HG03039 (cell line): ENCODE measurements around the gene WDR89.
"Not testable (repeated sequence)": the region's sequence is repeated elsewhere in the genome, so short reads cannot be mapped to it uniquely, and the experiment has no call there.

Experiments used
- ATAC-seq: cut with Tn5 transposase; IDR thresholded peaks from one replicate; pipeline ENCODE4 v1.9.1; 2021; ENCODE audit warnings: mild to moderate bottlenecking, moderate library complexity; ENCODE audit not compliant: unreplicated experiment

The WDR89 gene

GRCh38 chr14:63598807-63599206, 42.9 kb downstream of the WDR89 start:
- no peak for ATAC-seq

- ATAC-seq, result no peak
Observed at GRCh38 chr14:63596998-63597658, 44.5 kb downstream of the WDR89 start.

- ATAC-seq, result no peak
Observed at GRCh38 chr14:63594455-63595372, 47.0 kb downstream of the WDR89 start.

- not testable (repeated sequence) for ATAC-seq
Observed at GRCh38 chr14:63583046-63583445, 58.6 kb downstream of the WDR89 start.

DNA sequence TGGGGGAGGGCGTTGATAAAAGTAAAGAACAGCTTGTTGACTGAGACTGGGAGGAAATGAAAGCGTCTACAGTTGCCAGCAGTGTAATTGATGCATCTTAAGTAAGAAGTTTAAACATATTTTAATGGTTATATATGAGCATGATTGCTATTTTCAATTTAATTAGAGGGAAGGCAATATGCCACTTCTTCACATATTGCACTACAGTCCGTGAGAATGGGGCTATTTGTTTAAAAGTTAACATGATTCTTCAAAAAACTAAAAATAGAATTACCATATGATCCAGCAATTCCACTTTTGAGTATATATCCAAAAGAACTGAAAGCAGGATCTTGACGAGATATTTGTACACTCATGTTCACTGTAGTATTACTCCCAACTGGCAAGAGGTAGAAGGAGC, 60.2 kb downstream of the WDR89 start:
- ATAC-seq, result no peak

GRCh38 chr14:63578300-63578699, 63.4 kb downstream of the WDR89 start:
- ATAC-seq, result no peak

GRCh38 chr14:63573581-63573980, 68.1 kb downstream of the WDR89 start:
- ATAC-seq, result no peak

- ATAC-seq, result no peak
Observed at GRCh38 chr14:63565448-63565847, 76.2 kb downstream of the WDR89 start.

GRCh38 chr14:63564318-63564717, 77.4 kb downstream of the WDR89 start:
- ATAC-seq, result no peak

DNA sequence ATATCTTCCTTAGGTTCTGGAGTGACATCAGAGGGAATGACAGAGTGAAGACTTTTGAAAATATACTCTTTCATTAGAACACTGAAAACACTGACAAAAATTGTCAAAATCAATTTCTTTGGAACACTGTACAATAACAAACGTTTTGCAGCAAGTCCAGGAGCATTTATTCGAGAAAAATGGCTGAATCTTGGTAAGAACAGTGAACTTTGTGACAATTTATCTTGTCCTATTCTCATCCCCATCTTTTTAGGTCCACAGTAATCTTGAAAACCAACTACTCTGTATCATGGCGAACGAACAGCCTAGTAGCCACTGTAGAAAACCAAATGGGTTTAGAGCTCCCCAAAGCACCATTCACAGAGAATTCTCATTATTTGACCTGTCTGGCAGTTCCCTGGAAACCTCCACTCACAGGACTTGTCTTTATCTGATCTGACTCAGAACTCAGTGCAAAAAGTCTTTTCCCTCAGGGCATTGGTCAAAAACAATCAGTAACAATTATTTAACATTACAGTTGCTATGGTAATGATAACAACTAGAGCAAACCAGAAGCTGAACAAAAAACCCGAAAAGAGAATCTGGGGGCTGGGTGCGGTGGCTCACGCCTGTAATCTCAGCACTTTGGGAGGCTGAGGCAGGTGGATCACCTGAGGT, 78.2 kb downstream of the WDR89 start:
- no peak for ATAC-seq

- ATAC-seq, result no peak
Observed at GRCh38 chr14:63562405-63562804, 79.3 kb downstream of the WDR89 start.

- no peak for ATAC-seq
Observed at GRCh38 chr14:63555572-63555971, 86.1 kb downstream of the WDR89 start.

DNA sequence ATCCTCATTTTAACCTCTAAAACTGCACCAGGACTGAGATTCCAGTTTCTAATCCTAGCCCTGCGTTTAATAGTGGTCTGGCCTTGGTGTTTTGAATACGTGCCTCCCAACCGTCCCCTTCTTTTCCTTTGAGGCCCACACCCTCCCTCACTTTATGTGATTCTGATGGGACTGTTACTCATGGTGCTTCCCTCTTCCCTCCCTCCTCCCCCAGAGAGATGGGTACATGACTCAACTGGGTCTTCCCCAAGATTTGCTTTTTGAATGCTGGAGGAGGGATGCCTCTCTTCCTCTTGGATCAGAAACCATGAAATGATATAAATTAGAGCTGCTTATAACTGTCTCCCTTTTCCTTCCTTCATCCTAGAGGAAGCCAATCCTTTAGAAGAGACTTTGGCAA, 90.3 kb downstream of the WDR89 start:
- no peak for ATAC-seq

GRCh38 chr14:63547798-63548335, 93.8 kb downstream of the WDR89 start:
- no peak for ATAC-seq
